HG03103 (cell line): ENCODE data around the gene ATP5MG.
A peak's percentile ranks its signal among the peaks of the same experiment; 100 is the strongest.
"Not testable (repeated sequence)": the region's sequence is repeated elsewhere in the genome, so short reads cannot be mapped to it uniquely, and the experiment has no call there.

ENCODE experiments used
- ATAC-seq: cut with Tn5 transposase; IDR thresholded peaks from one replicate; pipeline ENCODE4 v1.9.1; 2021; ENCODE audit warnings: low read depth; ENCODE audit not compliant: unreplicated experiment

Gene ATP5MG

GRCh38 chr11:118406599-118407166, 5.3 kb downstream of the ATP5MG start:
- no peak for ATAC-seq

GRCh38 chr11:118410055-118410745, 8.8 kb downstream of the ATP5MG start:
- ATAC-seq: no peak

- no peak for ATAC-seq
These were observed 10.1 kb downstream of the ATP5MG start for GRCh38 chr11:118411530-118411929.

GRCh38 chr11:118412921-118413320, 11.5 kb downstream of the ATP5MG start:
- ATAC-seq: no peak

- ATAC-seq: no peak
These were observed 13.8 kb downstream of the ATP5MG start for GRCh38 chr11:118415062-118415738.

GRCh38 chr11:118415739-118416068, 14.3 kb downstream of the ATP5MG start:
- ATAC-seq: no peak

- ATAC-seq: not testable (repeated sequence)
These were observed 15.5 kb downstream of the ATP5MG start for GRCh38 chr11:118416900-118417299.

- ATAC-seq: no peak
These were observed 16.4 kb downstream of the ATP5MG start for GRCh38 chr11:118417801-118418200.

- ATAC-seq: no peak
These were observed 17.4 kb downstream of the ATP5MG start for GRCh38 chr11:118418766-118419165.

GRCh38 chr11:118427707-118428106, 26.3 kb downstream of the ATP5MG start:
- ATAC-seq: no peak

- no peak for ATAC-seq
These were observed 29.6 kb downstream of the ATP5MG start for GRCh38 chr11:118430956-118431355.

- ATAC-seq: no peak
These were observed 32.7 kb downstream of the ATP5MG start for GRCh38 chr11:118434123-118434552.

- ATAC-seq: no peak
These were observed 33.3 kb downstream of the ATP5MG start for GRCh38 chr11:118434553-118435289.

- ATAC-seq: peak; percentile 26
These were observed 34.0 kb downstream of the ATP5MG start for GRCh38 chr11:118435290-118435892.

- ATAC-seq: peak; percentile 41
These were observed 34.7 kb downstream of the ATP5MG start, which contains the start of gene KMT2A for GRCh38 chr11:118435893-118436624. TSS of gene KMT2A (plus strand) at chr11:118436492. CDS start at chr11:118436513, 21 bp downstream.

GRCh38 chr11:118436639-118437207, 35.3 kb downstream of the ATP5MG start:
- ATAC-seq: peak; percentile 8

GRCh38 chr11:118437208-118438125, 36.1 kb downstream of the ATP5MG start:
- ATAC-seq: no peak

- ATAC-seq: no peak
These were observed 37.0 kb downstream of the ATP5MG start for GRCh38 chr11:118438314-118438931.
